Measurements from ENCODE around the gene NUP58. TPM values are rescaled to one million over a fixed set of nuclear protein-coding genes. Genes with fewer than 3 reads are reported as not detected.

The NUP58 gene
- total and polyA plus RNA-seq, 2 donors from 2014 or later: 13.0 to 39.1 TPM

DNA sequence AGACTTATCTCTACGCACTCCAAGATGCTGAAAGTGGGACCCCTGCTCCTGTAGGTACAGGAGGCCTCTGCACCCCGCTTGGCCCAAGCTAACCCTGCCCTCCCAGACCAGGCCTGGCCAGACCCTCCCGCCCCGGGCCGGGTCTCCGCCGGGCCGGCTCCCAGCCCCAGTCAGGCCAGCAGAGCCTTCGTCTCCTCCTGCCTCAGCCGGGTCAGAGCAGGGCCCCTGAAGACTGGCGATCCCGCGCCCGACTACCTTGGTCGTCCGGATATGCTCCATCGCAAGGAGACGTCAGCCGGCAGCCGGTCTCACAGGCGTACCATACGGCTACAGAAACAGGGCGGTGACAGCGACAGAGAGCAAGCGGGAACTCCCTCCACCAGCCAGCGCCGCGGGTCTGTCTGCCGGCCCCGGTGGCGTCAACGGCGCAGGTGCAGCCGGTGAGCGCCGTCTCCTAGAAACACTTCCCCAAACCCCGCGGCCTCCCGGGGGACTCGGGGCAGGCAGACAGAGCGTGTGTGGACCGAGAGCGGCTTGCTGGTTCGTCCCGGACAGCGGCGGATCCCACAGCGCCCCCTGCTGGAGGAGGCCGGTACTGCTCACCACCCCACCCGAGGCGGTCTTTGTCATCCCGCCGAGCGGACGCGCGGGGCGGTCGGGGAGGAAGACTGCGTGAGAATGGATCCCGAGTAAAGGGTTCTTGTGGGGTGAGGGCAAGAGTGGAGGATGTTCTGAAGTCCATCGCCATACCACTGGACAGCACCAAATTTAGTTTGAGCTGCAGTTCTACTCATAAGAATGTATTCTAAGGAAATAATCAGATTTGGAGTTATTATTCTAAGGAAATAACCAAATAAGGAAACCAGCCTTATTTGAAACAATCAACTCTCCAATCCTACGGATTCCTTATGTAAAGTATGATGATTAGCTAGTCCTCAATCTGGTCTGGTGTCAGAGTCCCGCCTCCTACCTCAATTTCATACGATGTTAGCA is 14.2 kb upstream of the NUP58 start, which contains the start of gene MTMR6:
MTMR6 (minus strand) TSS at position 520 of the 993 bp plus-strand sequence; CDS start at position 279, 241 bp downstream.
- Histone ChIP-seq H3K9me3 (ENCODE audit: control insufficient read depth in 2 of 3, insufficient read depth in 1 of 3, low read length in 3 of 3) (no peaks in the 10 kb centered on the region), H3K4me1 (ENCODE audit: control insufficient read depth in 2 of 3, insufficient read depth in 2 of 3, low read depth in 1 of 3, low read length in 3 of 3) (peaks cover 0 to 6% (median 0%) of the 10 kb centered on the region in 3 donors), H3K27ac (ENCODE audit: low read depth in 2 of 2, low read length in 2 of 2) (peak within 1 kb of the TSS; percentile 82 to 89), H3K9ac (ENCODE audit: low read length in 3 of 3) (peak within 1 kb of the TSS; percentile 60 to 98 (median 94)), H3K36me3 (ENCODE audit: control insufficient read depth in 2 of 3, insufficient read depth in 3 of 3, low read length in 3 of 3) (no peaks in the 10 kb centered on the region), H3K4me3 (ENCODE audit: low read length in 3 of 3) (peak within 1 kb of the TSS; percentile 85 to 99 (median 98)), H3K27me3 (ENCODE audit: control insufficient read depth, insufficient read depth, low read length) (peaks cover 2% of the 10 kb centered on the region)
- FAIRE-seq (no peak), DNase-seq (peak; percentile 93 to 96 (median 95))
- intact Hi-C loops (cut with DNase I): no loop called here
- TF ChIP-seq, protein P1, sequence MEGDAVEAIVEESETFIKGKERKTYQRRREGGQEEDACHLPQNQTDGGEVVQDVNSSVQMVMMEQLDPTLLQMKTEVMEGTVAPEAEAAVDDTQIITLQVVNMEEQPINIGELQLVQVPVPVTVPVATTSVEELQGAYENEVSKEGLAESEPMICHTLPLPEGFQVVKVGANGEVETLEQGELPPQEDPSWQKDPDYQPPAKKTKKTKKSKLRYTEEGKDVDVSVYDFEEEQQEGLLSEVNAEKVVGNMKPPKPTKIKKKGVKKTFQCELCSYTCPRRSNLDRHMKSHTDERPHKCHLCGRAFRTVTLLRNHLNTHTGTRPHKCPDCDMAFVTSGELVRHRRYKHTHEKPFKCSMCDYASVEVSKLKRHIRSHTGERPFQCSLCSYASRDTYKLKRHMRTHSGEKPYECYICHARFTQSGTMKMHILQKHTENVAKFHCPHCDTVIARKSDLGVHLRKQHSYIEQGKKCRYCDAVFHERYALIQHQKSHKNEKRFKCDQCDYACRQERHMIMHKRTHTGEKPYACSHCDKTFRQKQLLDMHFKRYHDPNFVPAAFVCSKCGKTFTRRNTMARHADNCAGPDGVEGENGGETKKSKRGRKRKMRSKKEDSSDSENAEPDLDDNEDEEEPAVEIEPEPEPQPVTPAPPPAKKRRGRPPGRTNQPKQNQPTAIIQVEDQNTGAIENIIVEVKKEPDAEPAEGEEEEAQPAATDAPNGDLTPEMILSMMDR (IDR thresholded peaks at IDR 0.05; ENCODE audit: borderline replicate concordance, extremely low read depth, insufficient read depth): peak; percentile 99

DNA sequence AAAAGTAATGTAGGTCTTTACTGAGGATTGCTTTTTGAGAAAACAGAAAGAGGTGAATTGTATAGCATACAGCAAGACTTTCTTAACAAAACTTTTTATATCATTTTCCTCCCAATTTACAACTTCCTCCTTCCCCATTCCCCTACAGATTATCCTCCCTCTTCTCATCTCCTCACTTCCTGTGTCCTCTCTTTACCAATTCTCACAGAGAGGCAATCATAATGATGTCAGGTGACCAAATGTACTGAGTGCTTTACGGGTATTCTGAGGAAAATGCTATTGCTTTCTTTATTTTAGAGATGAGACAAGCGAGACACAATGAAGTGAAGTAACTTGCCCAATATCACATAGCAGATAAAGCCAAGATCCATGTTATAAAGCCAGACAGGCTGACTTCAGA is 12.5 kb upstream of the NUP58 start:
- no peak overlapping the region for H3K27ac ChIP-seq (ENCODE audit: low read depth in 2 of 2, low read length in 2 of 2)
- no peaks in the 10 kb centered on the region for H3K9me3 ChIP-seq (ENCODE audit: control insufficient read depth in 2 of 3, insufficient read depth in 1 of 3, low read length in 3 of 3)
- peaks cover 2% of the 10 kb centered on the region for H3K27me3 ChIP-seq (ENCODE audit: control insufficient read depth, insufficient read depth, low read length)
- intact Hi-C loops (cut with DNase I): no loop called here
- TF ChIP-seq, protein P1 (IDR thresholded peaks at IDR 0.05; ENCODE audit: borderline replicate concordance, extremely low read depth, insufficient read depth): no peak
- H3K36me3 ChIP-seq (ENCODE audit: control insufficient read depth in 2 of 3, insufficient read depth in 3 of 3, low read length in 3 of 3): no peaks in the 10 kb centered on the region
- H3K4me3 ChIP-seq (ENCODE audit: low read length in 3 of 3): no peak overlapping the region
- H3K9ac ChIP-seq (ENCODE audit: low read length in 3 of 3): no peak overlapping the region
- no peak for FAIRE-seq
- peaks cover 0 to 6% (median 0%) of the 10 kb centered on the region in 3 donors for H3K4me1 ChIP-seq (ENCODE audit: control insufficient read depth in 2 of 3, insufficient read depth in 2 of 3, low read depth in 1 of 3, low read length in 3 of 3)
- no peak for DNase-seq

- no peaks in the 10 kb centered on the region for H3K9me3 ChIP-seq (ENCODE audit: control insufficient read depth in 2 of 3, insufficient read depth in 1 of 3, low read length in 3 of 3)
- TF ChIP-seq, protein P1 (IDR thresholded peaks at IDR 0.05; ENCODE audit: borderline replicate concordance, extremely low read depth, insufficient read depth): no peak
- no peaks in the 10 kb centered on the region for H3K36me3 ChIP-seq (ENCODE audit: control insufficient read depth in 2 of 3, insufficient read depth in 3 of 3, low read length in 3 of 3)
- intact Hi-C loops (cut with DNase I): no loop called here
- no peak for FAIRE-seq
- no peaks in the 10 kb centered on the region for H3K4me1 ChIP-seq (ENCODE audit: control insufficient read depth in 2 of 3, insufficient read depth in 2 of 3, low read depth in 1 of 3, low read length in 3 of 3)
- peak overlapping the region in 1 of 2 donors; percentile 7 for H3K27ac ChIP-seq (ENCODE audit: low read depth in 2 of 2, low read length in 2 of 2)
- H3K4me3 ChIP-seq (ENCODE audit: low read length in 3 of 3): peak overlapping the region in 1 of 3 donors; percentile 5
- DNase-seq: no peak
- peaks cover 4% of the 10 kb centered on the region for H3K27me3 ChIP-seq (ENCODE audit: control insufficient read depth, insufficient read depth, low read length)
- no peak overlapping the region for H3K9ac ChIP-seq (ENCODE audit: low read length in 3 of 3)
Observed at GRCh38 chr13:25291691-25292090, 9.7 kb upstream of the NUP58 start.
